ENCODE data around the gene OGFRL1.
"Not testable (repeated sequence)": the region's sequence is repeated elsewhere in the genome, so short reads cannot be mapped to it uniquely, and the experiment has no call there.

OGFRL1 gene

GRCh38 chr6:71288228-71289038 is at the start of gene OGFRL1:
OGFRL1 (plus strand) TSS chr6:71288811; CDS start chr6:71288937, 126 bp downstream.
- peak; percentile 16 for DNase-seq

- no peak for DNase-seq
Measured at GRCh38 chr6:71239694-71240093, 48.9 kb upstream of the OGFRL1 start.

- DNase-seq: no peak
Measured at GRCh38 chr6:71245265-71246049, 43.2 kb upstream of the OGFRL1 start.

GRCh38 chr6:71246596-71246995 is 42.0 kb upstream of the OGFRL1 start:
- no peak for DNase-seq

GRCh38 chr6:71248306-71248765 is 40.3 kb upstream of the OGFRL1 start:
- peak; percentile 69 for DNase-seq

- DNase-seq: no peak
Measured at GRCh38 chr6:71248878-71249544, 39.6 kb upstream of the OGFRL1 start.

- DNase-seq: peak; percentile 19
Measured at GRCh38 chr6:71250099-71250602, 38.5 kb upstream of the OGFRL1 start.

GRCh38 chr6:71252410-71252809 is 36.2 kb upstream of the OGFRL1 start:
- no peak for DNase-seq

- DNase-seq: no peak
Measured at GRCh38 chr6:71252960-71253359, 35.7 kb upstream of the OGFRL1 start.

GRCh38 chr6:71254323-71254722 is 34.3 kb upstream of the OGFRL1 start:
- no peak for DNase-seq

GRCh38 chr6:71258078-71258866 is 30.3 kb upstream of the OGFRL1 start:
- no peak for DNase-seq

GRCh38 chr6:71259888-71260604 is 28.6 kb upstream of the OGFRL1 start:
- DNase-seq: no peak

- DNase-seq: no peak
Measured at GRCh38 chr6:71262914-71263313, 25.7 kb upstream of the OGFRL1 start.

GRCh38 chr6:71266392-71266791 is 22.2 kb upstream of the OGFRL1 start:
- not testable (repeated sequence) for DNase-seq

- DNase-seq: no peak
Measured at GRCh38 chr6:71268735-71269437, 19.7 kb upstream of the OGFRL1 start.

GRCh38 chr6:71277926-71278600 is 10.5 kb upstream of the OGFRL1 start:
- DNase-seq: no peak

GRCh38 chr6:71279321-71279720 is 9.3 kb upstream of the OGFRL1 start:
- DNase-seq: no peak

- no peak for DNase-seq
Measured at GRCh38 chr6:71279740-71280139, 8.9 kb upstream of the OGFRL1 start.

- no peak for DNase-seq
Measured at GRCh38 chr6:71280701-71281100, 7.9 kb upstream of the OGFRL1 start.

- no peak for DNase-seq
Measured at GRCh38 chr6:71284785-71285184, 3.8 kb upstream of the OGFRL1 start.

All from SIG-M5 (cell line).